NCI-H2227 treated with DMSO at 0.1 percent for 48 hours (cell line): ENCODE results near the gene PTGFR.

Experiments used
- DNase-seq: peaks from one replicate; lab custom pipeline; 2025; lab: John Stamatoyannopoulos, UW

PTGFR gene

DNA sequence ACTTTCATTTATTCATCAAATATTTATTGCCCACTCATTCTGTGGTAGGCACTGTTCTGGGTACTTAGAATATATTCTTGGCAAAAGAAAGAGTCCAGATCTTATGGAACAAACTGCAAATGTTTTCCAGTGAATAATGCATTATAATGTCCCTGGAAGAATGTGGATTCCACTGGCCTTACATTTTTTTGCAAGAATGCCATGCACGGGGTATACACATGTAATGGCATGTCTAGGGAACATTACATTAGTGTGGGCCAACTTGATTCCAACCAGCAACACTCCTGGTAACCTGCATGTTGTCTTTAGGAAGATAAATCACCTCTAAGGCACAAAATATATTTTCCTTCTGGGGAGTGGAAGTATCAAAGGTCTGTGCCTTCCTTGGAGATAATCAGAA lies 96.4 kb downstream of the PTGFR start:
- DNase-seq = no peak
